Ovary (tissue), 3 donors: Measurements from ENCODE around the gene BMP8B.

Source experiments
- EP300 ChIP-seq: sonication (generic); formaldehyde crosslinking; IDR thresholded peaks from one replicate; pipeline ENCODE4 v1.6.1; 2017; ENCODE audit warnings: antibody characterized with exemption
- TF ChIP-seq, protein P1 (sequence below), 3 donors: fragments of 450-650 bp in 2 of 3; fragments of 200-600 bp in 1 of 3; IDR thresholded peaks; one replicate each; pipeline versions ENCODE4 v1.5.1 to v1.8.0; 2016 to 2022; ENCODE audit warnings: antibody characterized with exemption in 3 of 3, mild to moderate bottlenecking in 1 of 3
- donor health status: DM: no; HTN: no; CAD: no.

DNA sequence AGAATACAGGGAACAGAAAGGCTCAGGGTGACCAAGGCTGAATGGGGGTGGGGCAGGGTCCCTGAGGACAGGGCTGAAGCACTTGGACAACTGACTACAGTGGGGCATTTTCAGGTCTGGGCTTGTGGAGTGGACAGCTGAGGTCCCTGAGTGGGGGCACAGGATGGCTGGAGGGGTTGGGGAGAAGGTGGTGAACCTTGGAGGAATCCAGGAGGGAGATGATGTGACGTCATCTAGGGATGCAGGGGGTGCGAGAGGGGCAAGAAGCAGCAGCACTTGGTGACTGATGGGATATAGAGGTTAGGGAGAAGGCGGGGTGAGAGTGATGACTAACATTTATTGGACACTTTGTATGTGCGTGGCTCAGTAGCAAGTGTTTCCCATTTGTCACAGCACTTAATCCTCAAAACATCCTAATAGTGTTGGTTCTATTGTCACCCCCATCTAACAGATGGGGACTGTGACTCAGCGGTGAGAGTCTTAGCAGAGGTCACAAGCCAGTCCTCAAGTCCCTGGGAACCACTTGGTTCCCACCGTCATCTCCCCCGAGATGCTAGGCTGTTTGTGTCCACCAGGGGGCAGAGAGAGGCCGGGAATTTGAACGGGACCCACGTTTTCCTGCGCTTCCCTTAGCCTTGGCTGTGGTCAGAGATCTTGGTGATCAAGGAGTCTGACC lies 27.9 kb upstream of the BMP8B start:
- TF ChIP-seq, protein P1, sequence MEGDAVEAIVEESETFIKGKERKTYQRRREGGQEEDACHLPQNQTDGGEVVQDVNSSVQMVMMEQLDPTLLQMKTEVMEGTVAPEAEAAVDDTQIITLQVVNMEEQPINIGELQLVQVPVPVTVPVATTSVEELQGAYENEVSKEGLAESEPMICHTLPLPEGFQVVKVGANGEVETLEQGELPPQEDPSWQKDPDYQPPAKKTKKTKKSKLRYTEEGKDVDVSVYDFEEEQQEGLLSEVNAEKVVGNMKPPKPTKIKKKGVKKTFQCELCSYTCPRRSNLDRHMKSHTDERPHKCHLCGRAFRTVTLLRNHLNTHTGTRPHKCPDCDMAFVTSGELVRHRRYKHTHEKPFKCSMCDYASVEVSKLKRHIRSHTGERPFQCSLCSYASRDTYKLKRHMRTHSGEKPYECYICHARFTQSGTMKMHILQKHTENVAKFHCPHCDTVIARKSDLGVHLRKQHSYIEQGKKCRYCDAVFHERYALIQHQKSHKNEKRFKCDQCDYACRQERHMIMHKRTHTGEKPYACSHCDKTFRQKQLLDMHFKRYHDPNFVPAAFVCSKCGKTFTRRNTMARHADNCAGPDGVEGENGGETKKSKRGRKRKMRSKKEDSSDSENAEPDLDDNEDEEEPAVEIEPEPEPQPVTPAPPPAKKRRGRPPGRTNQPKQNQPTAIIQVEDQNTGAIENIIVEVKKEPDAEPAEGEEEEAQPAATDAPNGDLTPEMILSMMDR (IDR thresholded peaks at IDR 0.05): peak; percentile 36 to 90 (median 87)
- no peak for TF ChIP-seq EP300
